H1 (cell line): Measurements from ENCODE around the gene SLC6A19. TPM values are rescaled to one million over a fixed set of nuclear protein-coding genes. Genes with fewer than 3 reads are reported as not detected.

ENCODE experiments used
- HDAC6 ChIP-seq: IDR thresholded peaks from one replicate; pipeline ENCODE4 v1.7.1; 2012; ENCODE audit warnings: low read depth, mild to moderate bottlenecking, inconsistent platforms, low read length, moderate library complexity
- NRF1 ChIP-seq: IDR thresholded peaks from 2 replicates; pipeline ENCODE4 v1.6.1; 2011; ENCODE audit warnings: mild to moderate bottlenecking, low read depth, low read length, improper control_type of control experiment
- TCF12 ChIP-seq: IDR thresholded peaks from 2 replicates; pipeline ENCODE4 v1.6.1; 2011; ENCODE audit warnings: low read depth, mild to moderate bottlenecking, low read length
- polyA plus RNA-seq, 7 experiments: library from polyadenylated mRNA; depleted of rRNA in 3 of 7; stranded (reverse) in 5 of 7; unstranded in 2 of 7; fragments of >200 nt in 5 of 7; fragments of 200-250 nt in 2 of 7; gene quantifications; 1 replicate in 5 of 7; 2 replicates in 1 of 7; 4 replicates in 1 of 7; pipeline versions ENCODE4 v1.2.1 to v1.2.3, GENCODE V29; 2011 to 2013; ENCODE audit warnings: missing spikeins in 2 of 7, mixed read lengths in 2 of 7
- total RNA-seq: library from RNA; stranded (reverse); fragmentation: NEBNext Ultra II Directional; extraction: Animal tissue kit (Norgen Biotek cat#: 25700); gene quantifications from 2 replicates; pipeline ENCODE4 v1.2.1, GENCODE V29; 2021

The SLC6A19 gene
- total and polyA plus RNA-seq, 2 of the 8 experiments (the other 6 are each of a cell fraction or from before 2014, with no cell fraction given), result 0.02 TPM; not detected in 1

GRCh38 chr5:1208221-1208742, 6.9 kb downstream of the SLC6A19 start (continued):
- no peak for TF ChIP-seq HDAC6
- TF ChIP-seq TCF12, result no peak
- TF ChIP-seq NRF1, result no peak
